GM21423 (cell line): ENCODE measurements around the gene CAMTA1.

Source experiments
- ATAC-seq: cut with Tn5 transposase; IDR thresholded peaks from one replicate; pipeline ENCODE4 v1.9.1; 2021; ENCODE audit warnings: mild to moderate bottlenecking, moderate library complexity; ENCODE audit not compliant: unreplicated experiment

The CAMTA1 gene

GRCh38 chr1:7097938-7098592, 312.8 kb downstream of the CAMTA1 start:
- no peak for ATAC-seq

- ATAC-seq: no peak
Observed at GRCh38 chr1:7098641-7099040, 313.4 kb downstream of the CAMTA1 start.

GRCh38 chr1:7100479-7100878, 315.2 kb downstream of the CAMTA1 start:
- no peak for ATAC-seq

GRCh38 chr1:7101187-7101586, 315.9 kb downstream of the CAMTA1 start:
- ATAC-seq: no peak

GRCh38 chr1:7103361-7103782, 318.1 kb downstream of the CAMTA1 start:
- ATAC-seq: no peak

- ATAC-seq: no peak
Observed at GRCh38 chr1:7103874-7104273, 318.6 kb downstream of the CAMTA1 start.

- no peak for ATAC-seq
Observed at GRCh38 chr1:7104339-7104738, 319.1 kb downstream of the CAMTA1 start.

GRCh38 chr1:7105269-7105668, 320.0 kb downstream of the CAMTA1 start:
- ATAC-seq: no peak

GRCh38 chr1:7106442-7107108, 321.3 kb downstream of the CAMTA1 start:
- no peak for ATAC-seq

GRCh38 chr1:7107109-7107830, 322.0 kb downstream of the CAMTA1 start:
- ATAC-seq: no peak

- no peak for ATAC-seq
Observed at GRCh38 chr1:7108251-7108650, 323.0 kb downstream of the CAMTA1 start.

GRCh38 chr1:7109901-7110300, 324.6 kb downstream of the CAMTA1 start:
- ATAC-seq: no peak

GRCh38 chr1:7110321-7110720, 325.1 kb downstream of the CAMTA1 start:
- ATAC-seq: no peak

- no peak for ATAC-seq
Observed at GRCh38 chr1:7111853-7112252, 326.6 kb downstream of the CAMTA1 start.

GRCh38 chr1:7113136-7113535, 327.9 kb downstream of the CAMTA1 start:
- no peak for ATAC-seq

- no peak for ATAC-seq
Observed at GRCh38 chr1:7113822-7114221, 328.6 kb downstream of the CAMTA1 start.

GRCh38 chr1:7116001-7116400, 330.7 kb downstream of the CAMTA1 start:
- ATAC-seq: no peak

- no peak for ATAC-seq
Observed at GRCh38 chr1:7117399-7118281, 332.4 kb downstream of the CAMTA1 start.

- no peak for ATAC-seq
Observed at GRCh38 chr1:7119156-7119555, 333.9 kb downstream of the CAMTA1 start.

- ATAC-seq: no peak
Observed at GRCh38 chr1:7120863-7121621, 335.8 kb downstream of the CAMTA1 start.
